Esophagus muscularis mucosa (tissue), 4 donors: ENCODE results near the gene MBTPS1.

Experiments
- CTCF ChIP-seq, 3 experiments: fragments of 200-600 bp in 2 of 3; fragments of 450-650 bp in 1 of 3; sonication (generic) in 2 of 3; IDR thresholded peaks; one replicate each; pipeline ENCODE4 v1.5.1; 2017 to 2019; ENCODE audit warnings: antibody characterized with exemption in 3 of 3, mild to moderate bottlenecking in 2 of 3, moderate library complexity in 1 of 3
- EP300 ChIP-seq: sonication (generic); formaldehyde crosslinking; IDR thresholded peaks from one replicate; pipeline ENCODE4 v1.6.1; 2017; ENCODE audit warnings: antibody characterized with exemption
- POLR2A ChIP-seq: fragments of 450-650 bp; IDR thresholded peaks from one replicate; pipeline ENCODE4 v1.6.1; 2017; ENCODE audit warnings: antibody characterized with exemption, moderate library complexity, mild to moderate bottlenecking, low read depth
- POLR2AphosphoS5 ChIP-seq, 2 donors: sonication (generic); formaldehyde crosslinking; IDR thresholded peaks; one replicate each; pipeline ENCODE4 v1.6.1; 2017; ENCODE audit warnings: antibody characterized with exemption in 2 of 2

GRCh38 chr16:84004442-84004841 is 112.3 kb downstream of the MBTPS1 start:
- no peak for TF ChIP-seq CTCF (IDR thresholded peaks at IDR 0.05)
- no peak for TF ChIP-seq EP300
- TF ChIP-seq POLR2AphosphoS5 (IDR thresholded peaks at IDR 0.05): no peak
- TF ChIP-seq POLR2A: no peak
